Measurements from ENCODE around the gene SPINK9. TPM values are rescaled to one million over a fixed set of nuclear protein-coding genes. Genes with fewer than 3 reads are reported as not detected.

The SPINK9 gene
- total RNA-seq, 1 experiment from 2014 or later = not detected

DNA sequence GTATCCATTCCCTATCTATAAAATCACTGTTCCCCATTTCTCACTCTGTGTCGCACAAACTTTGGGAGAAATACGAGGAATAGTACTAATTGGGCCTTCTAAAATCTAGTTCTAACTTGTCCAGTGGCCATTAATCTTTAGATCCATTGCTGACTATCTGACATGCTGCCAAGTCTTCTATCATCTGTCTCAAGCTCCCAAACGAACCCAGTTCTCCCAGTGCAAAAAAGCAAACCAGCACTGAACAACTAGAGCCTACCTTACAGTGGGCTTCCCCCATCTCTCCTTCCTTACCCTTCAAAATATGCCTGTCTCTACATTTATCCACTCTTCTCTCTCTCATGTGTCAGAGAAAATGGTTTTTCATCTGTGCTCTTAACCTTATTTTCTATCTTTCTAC is 26.3 kb upstream of the SPINK9 start:
- Mint-ChIP-seq H3K36me3 (ENCODE audit: insufficient read depth, unreplicated experiment) (no peaks in the 10 kb centered on the region), H3K4me3 (ENCODE audit: low read depth, unreplicated experiment) (no peak overlapping the region), H3K4me1 (ENCODE audit: low read depth, unreplicated experiment) (peaks cover 6% of the 10 kb centered on the region), H3K27ac (ENCODE audit: unreplicated experiment) (no peak overlapping the region), H3K27me3 (ENCODE audit: unreplicated experiment) (no peaks in the 10 kb centered on the region), H3K9me3 (ENCODE audit: low read depth, unreplicated experiment) (peaks cover 12% of the 10 kb centered on the region)
- no TSS peak for BruUV-seq (replicated peaks)
- TF ChIP-seq CTCF (IDR thresholded peaks at IDR 0.05; ENCODE audit: unreplicated experiment) = no peak
- intact Hi-C loops (cut with micrococcal nuclease; ENCODE audit: unreplicated experiment) = no loop called here
- CTCF ChIA-PET = no interaction called here
- no peak for DNase-seq

- no peak overlapping the region for H3K27ac Mint-ChIP-seq (ENCODE audit: unreplicated experiment)
- H3K4me3 Mint-ChIP-seq (ENCODE audit: low read depth, unreplicated experiment) = no peak overlapping the region
- no peaks in the 10 kb centered on the region for H3K36me3 Mint-ChIP-seq (ENCODE audit: insufficient read depth, unreplicated experiment)
- no TSS peak for BruUV-seq (replicated peaks)
- TF ChIP-seq CTCF (IDR thresholded peaks at IDR 0.05; ENCODE audit: unreplicated experiment) = no peak
- peaks cover 12% of the 10 kb centered on the region for H3K9me3 Mint-ChIP-seq (ENCODE audit: low read depth, unreplicated experiment)
- CTCF ChIA-PET = no interaction called here
- no peaks in the 10 kb centered on the region for H3K27me3 Mint-ChIP-seq (ENCODE audit: unreplicated experiment)
- DNase-seq = no peak
- peaks cover 6% of the 10 kb centered on the region for H3K4me1 Mint-ChIP-seq (ENCODE audit: low read depth, unreplicated experiment)
- intact Hi-C loops (cut with micrococcal nuclease; ENCODE audit: unreplicated experiment) = no loop called here
Measured at GRCh38 chr5:148309746-148310145, 25.6 kb upstream of the SPINK9 start.

- Mint-ChIP-seq H3K27ac (ENCODE audit: unreplicated experiment) (no peak overlapping the region), H3K9me3 (ENCODE audit: low read depth, unreplicated experiment) (peaks cover 12% of the 10 kb centered on the region), H3K36me3 (ENCODE audit: insufficient read depth, unreplicated experiment) (no peaks in the 10 kb centered on the region), H3K4me1 (ENCODE audit: low read depth, unreplicated experiment) (peaks cover 6% of the 10 kb centered on the region), H3K4me3 (ENCODE audit: low read depth, unreplicated experiment) (no peak overlapping the region), H3K27me3 (ENCODE audit: unreplicated experiment) (no peaks in the 10 kb centered on the region)
- intact Hi-C loops (cut with micrococcal nuclease; ENCODE audit: unreplicated experiment) = no loop called here
- BruUV-seq (replicated peaks) = no TSS peak
- no peak for TF ChIP-seq CTCF (IDR thresholded peaks at IDR 0.05; ENCODE audit: unreplicated experiment)
- CTCF ChIA-PET = interaction anchor here (0.6 kb wide), 1 partner anchor 87 kb away, joined by 3 read pairs; no protein-coding TSS in a partner anchor
- no peak for DNase-seq
Measured at GRCh38 chr5:148311484-148311883, 23.9 kb upstream of the SPINK9 start.

- CTCF ChIA-PET = no interaction called here
- peaks cover 12% of the 10 kb centered on the region for H3K9me3 Mint-ChIP-seq (ENCODE audit: low read depth, unreplicated experiment)
- intact Hi-C loops (cut with micrococcal nuclease; ENCODE audit: unreplicated experiment) = no loop called here
- no peaks in the 10 kb centered on the region for H3K27me3 Mint-ChIP-seq (ENCODE audit: unreplicated experiment)
- H3K36me3 Mint-ChIP-seq (ENCODE audit: insufficient read depth, unreplicated experiment) = no peaks in the 10 kb centered on the region
- peaks cover 6% of the 10 kb centered on the region for H3K4me1 Mint-ChIP-seq (ENCODE audit: low read depth, unreplicated experiment)
- BruUV-seq (replicated peaks) = no TSS peak
- TF ChIP-seq CTCF (IDR thresholded peaks at IDR 0.05; ENCODE audit: unreplicated experiment) = no peak
- no peak within 1 kb of the TSS for H3K4me3 Mint-ChIP-seq (ENCODE audit: low read depth, unreplicated experiment)
- H3K27ac Mint-ChIP-seq (ENCODE audit: unreplicated experiment) = no peak within 1 kb of the TSS
- no peak for DNase-seq
Measured at GRCh38 chr5:148312153-148312552, 23.2 kb upstream of the SPINK9 start, which contains the start of gene SPINK7. SPINK7 (plus strand) TSS chr5:148312423; CDS start chr5:148312484, 61 bp downstream.
